Esophagus muscularis mucosa (tissue), 4 donors: ENCODE measurements around the gene MRTFB.

Source experiments
- CTCF ChIP-seq, 3 experiments: fragments of 200-600 bp in 2 of 3; fragments of 450-650 bp in 1 of 3; sonication (generic) in 2 of 3; IDR thresholded peaks; one replicate each; pipeline ENCODE4 v1.5.1; 2017 to 2019; ENCODE audit warnings: antibody characterized with exemption in 3 of 3, mild to moderate bottlenecking in 2 of 3, moderate library complexity in 1 of 3
- EP300 ChIP-seq: sonication (generic); formaldehyde crosslinking; IDR thresholded peaks from one replicate; pipeline ENCODE4 v1.6.1; 2017; ENCODE audit warnings: antibody characterized with exemption
- POLR2AphosphoS5 ChIP-seq, 2 donors: sonication (generic); formaldehyde crosslinking; IDR thresholded peaks; one replicate each; pipeline ENCODE4 v1.6.1; 2017; ENCODE audit warnings: antibody characterized with exemption in 2 of 2

- TF ChIP-seq CTCF (IDR thresholded peaks at IDR 0.05) (no peak), POLR2AphosphoS5 (IDR thresholded peaks at IDR 0.05) (no peak), EP300 (no peak)
Observed at GRCh38 chr16:14097182-14097959, 26.3 kb downstream of the MRTFB start.
